GM23338 (cell line): ENCODE results near the gene MPL. TPM values are rescaled to one million over a fixed set of nuclear protein-coding genes. Genes with fewer than 3 reads are reported as not detected.
A peak's percentile ranks its signal among the peaks of the same experiment; 100 is the strongest.

ENCODE experiments used
- ATAC-seq: fragments of 200-7000 bp; cut with Tn5 transposase; 3 replicates; pipeline ENCODE4 v1.9.1; 2020
- DNase-seq: peaks from one replicate; pipeline ENCODE4 v3.0.0-alpha.2; 2015; ENCODE audit warnings: low spot score
- H2AFZ ChIP-seq: fragments of 200-600 bp; sonication (generic); 2 replicates; pipeline ENCODE4 v1.8.0; 2016; ENCODE audit warnings: antibody characterized with exemption, mild to moderate bottlenecking, moderate library complexity
- H3F3A ChIP-seq: fragments of 200-600 bp; sonication (generic); replicated peaks from 2 replicates; pipeline ENCODE4 v1.8.0; 2017; ENCODE audit warnings: antibody characterized with exemption, mixed run types, low read depth
- H3K27ac ChIP-seq: fragments of 200-600 bp; sonication (generic); 2 replicates; pipeline ENCODE4 v1.6.1; 2016; ENCODE audit warnings: low read depth
- H3K27me3 ChIP-seq: fragments of 200-600 bp; sonication (generic); 2 replicates; pipeline ENCODE4 v1.8.0; 2016; ENCODE audit warnings: mild to moderate bottlenecking, mixed run types, moderate library complexity; ENCODE audit not compliant: insufficient read depth
- H3K36me3 ChIP-seq: fragments of 200-600 bp; sonication (generic); 2 replicates; pipeline ENCODE4 v1.8.0; 2016; ENCODE audit warnings: mild to moderate bottlenecking; ENCODE audit not compliant: insufficient read depth
- H3K4me1 ChIP-seq: fragments of 200-600 bp; sonication (generic); 2 replicates; pipeline ENCODE4 v1.8.0; 2016; ENCODE audit warnings: mild to moderate bottlenecking, moderate library complexity; ENCODE audit not compliant: insufficient read depth
- H3K4me2 ChIP-seq: fragments of 200-600 bp; sonication (generic); 2 replicates; pipeline ENCODE4 v1.7.1; 2017; ENCODE audit warnings: mixed run types
- H3K4me3 ChIP-seq: fragments of 200-600 bp; sonication (generic); 2 replicates; pipeline ENCODE4 v1.6.1; 2016; ENCODE audit warnings: mixed run types
- H3K79me2 ChIP-seq: fragments of 200-600 bp; sonication (generic); replicated peaks from 2 replicates; pipeline ENCODE4 v1.8.0; 2017; ENCODE audit warnings: mild to moderate bottlenecking; ENCODE audit not compliant: insufficient read depth
- H3K9me2 ChIP-seq: fragments of 200-600 bp; sonication (generic); 2 replicates; pipeline ENCODE4 v1.8.0; 2017; ENCODE audit not compliant: insufficient read depth
- H4K20me1 ChIP-seq: fragments of 200-600 bp; sonication (generic); replicated peaks from 2 replicates; pipeline ENCODE4 v1.8.0; 2017; ENCODE audit warnings: mild to moderate bottlenecking; ENCODE audit not compliant: insufficient read depth
- H3K27ac Mint-ChIP-seq: 2 replicates; pipeline ENCODE4 v1.8.0; 2020; ENCODE audit warnings: inconsistent platforms, mild to moderate bottlenecking, moderate library complexity, mixed read lengths
- H3K27me3 Mint-ChIP-seq: 3 replicates; pipeline ENCODE4 v1.8.0; 2022; ENCODE audit warnings: low read depth, mild to moderate bottlenecking, moderate library complexity, mixed read lengths, inconsistent platforms; ENCODE audit not compliant: insufficient read depth, poor library complexity
- H3K36me3 Mint-ChIP-seq: 3 replicates; pipeline ENCODE4 v1.8.0; 2021; ENCODE audit warnings: low read depth, mild to moderate bottlenecking, inconsistent platforms, moderate library complexity, mixed read lengths
- H3K4me1 Mint-ChIP-seq: 3 replicates; pipeline ENCODE4 v1.8.0; 2020; ENCODE audit warnings: mild to moderate bottlenecking, inconsistent platforms, mixed read lengths
- H3K4me3 Mint-ChIP-seq: 3 replicates; pipeline ENCODE4 v1.8.0; 2021; ENCODE audit warnings: moderate library complexity, mild to moderate bottlenecking, inconsistent platforms, mixed read lengths
- H3K9me3 Mint-ChIP-seq: 3 replicates; pipeline ENCODE4 v1.8.0; 2020; ENCODE audit warnings: moderate library complexity, mild to moderate bottlenecking, inconsistent platforms, mixed read lengths
- CREB1 ChIP-seq: fragments of 250-450 bp; sonication (Bioruptor Pico); IDR thresholded peaks from 2 replicates; pipeline ENCODE4 v1.5.0; 2020; ENCODE audit warnings: low read depth, mild to moderate bottlenecking, moderate library complexity
- CTCF ChIP-seq, 2 experiments: fragments of 200-600 bp in 1 of 2; sonication (generic) in 1 of 2; conservative IDR thresholded peaks; 2 replicates each; pipeline versions ENCODE4 v1.5.1 to v1.6.1; 2016 to 2017; ENCODE audit warnings: antibody characterized with exemption in 2 of 2, low read depth in 2 of 2, mild to moderate bottlenecking in 2 of 2, moderate library complexity in 1 of 2
- EZH2 ChIP-seq: fragments of 200-600 bp; sonication (generic); IDR thresholded peaks from one replicate; pipeline ENCODE4 v1.8.0; 2017; ENCODE audit warnings: antibody characterized with exemption, mild to moderate bottlenecking, low read depth; ENCODE audit not compliant: unreplicated experiment
- JUNB ChIP-seq: IDR thresholded peaks from one replicate; pipeline ENCODE4 v1.6.1; 2016; ENCODE audit warnings: antibody characterized with exemption; ENCODE audit not compliant: unreplicated experiment
- NANOG ChIP-seq: IDR thresholded peaks from 2 replicates; pipeline ENCODE4 v1.6.1; 2016; ENCODE audit warnings: antibody characterized with exemption, borderline replicate concordance
- POLR2AphosphoS5 ChIP-seq: IDR thresholded peaks from 2 replicates; pipeline ENCODE4 v1.6.1; 2016; ENCODE audit warnings: antibody characterized with exemption, low read depth
- STAT1 ChIP-seq: IDR thresholded peaks from one replicate; pipeline ENCODE4 v1.6.1; 2016; ENCODE audit warnings: antibody characterized with exemption; ENCODE audit not compliant: unreplicated experiment
- ZNF114 ChIP-seq: fragments of 250-450 bp; sonication (Bioruptor Pico); IDR thresholded peaks from 2 replicates; pipeline ENCODE4 v1.5.0; 2020; ENCODE audit warnings: mild to moderate bottlenecking, moderate library complexity
- ZNF331 ChIP-seq: fragments of 250-450 bp; sonication (Bioruptor Pico); IDR thresholded peaks from 2 replicates; pipeline ENCODE4 v1.5.0; 2020; ENCODE audit warnings: low read depth, mild to moderate bottlenecking, moderate library complexity
- polyA plus RNA-seq: library from polyadenylated mRNA; unstranded; fragments of >200 nt; fragmentation: Nextera tagmentation; extraction: Ambion mirVana; gene quantifications from 2 replicates; pipeline ENCODE4 v1.2.1, GENCODE V29; 2016
- total RNA-seq: library from RNA; depleted of rRNA; stranded (reverse); fragments of >200 nt; shearing (Covaris generic); gene quantifications from 2 replicates; pipeline ENCODE4 v1.2.3, GENCODE V29; 2014
- TF ChIP-seq, protein P1 (sequence below): IDR thresholded peaks from 2 replicates; pipeline ENCODE4 v1.6.1; 2016; ENCODE audit warnings: antibody characterized with exemption

Gene MPL
- total and polyA plus RNA-seq, 2 experiments from 2014 or later = not detected

GRCh38 chr1:43366601-43367025 is 29.0 kb downstream of the MPL start (continued):
- TF ChIP-seq, protein P1, sequence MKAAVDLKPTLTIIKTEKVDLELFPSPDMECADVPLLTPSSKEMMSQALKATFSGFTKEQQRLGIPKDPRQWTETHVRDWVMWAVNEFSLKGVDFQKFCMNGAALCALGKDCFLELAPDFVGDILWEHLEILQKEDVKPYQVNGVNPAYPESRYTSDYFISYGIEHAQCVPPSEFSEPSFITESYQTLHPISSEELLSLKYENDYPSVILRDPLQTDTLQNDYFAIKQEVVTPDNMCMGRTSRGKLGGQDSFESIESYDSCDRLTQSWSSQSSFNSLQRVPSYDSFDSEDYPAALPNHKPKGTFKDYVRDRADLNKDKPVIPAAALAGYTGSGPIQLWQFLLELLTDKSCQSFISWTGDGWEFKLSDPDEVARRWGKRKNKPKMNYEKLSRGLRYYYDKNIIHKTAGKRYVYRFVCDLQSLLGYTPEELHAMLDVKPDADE = no peak
- TF ChIP-seq CREB1 (CRISPR knock-in tag) = no peak
- no peak for TF ChIP-seq NANOG

GRCh38 chr1:43367026-43367903 is 29.6 kb downstream of the MPL start:
- Histone ChIP-seq H3F3A (peaks cover 23% of the 10 kb centered on the region), H4K20me1 (peaks cover 11% of the 10 kb centered on the region), H3K79me2 (peaks cover 8% of the 10 kb centered on the region), H3K27me3 (no peaks in the 10 kb centered on the region), H3K36me3 (peaks cover 7% of the 10 kb centered on the region; the same call in 1 of the 2 replicates), H3K4me1 (peaks cover 19% of the 10 kb centered on the region), H3K9me2 (no peaks in the 10 kb centered on the region), H3K4me3 (peak overlapping the region; percentile 90), H3K27ac (peak overlapping the region; percentile 48; the same call in 1 of the 2 replicates), H3K4me2 (peak overlapping the region; percentile 94), H2AFZ (0 out of 2 replicates have a peak overlapping the region, but pooled peaks have one; percentile 56)
- peak overlapping the region; percentile 82 for H3K4me3 Mint-ChIP-seq
- no peaks in the 10 kb centered on the region; the same call in 2 of the 3 replicates for H3K9me3 Mint-ChIP-seq
- peaks cover 6% of the 10 kb centered on the region for H3K27me3 Mint-ChIP-seq
- ATAC-seq (peak; percentile 48), DNase-seq (peak; percentile 63)
- H3K4me1 Mint-ChIP-seq = peaks cover 21% of the 10 kb centered on the region
- H3K36me3 Mint-ChIP-seq = peaks cover 25% of the 10 kb centered on the region
- no peak for TF ChIP-seq EZH2
- no peak for TF ChIP-seq STAT1
- no peak overlapping the region for H3K27ac Mint-ChIP-seq

GRCh38 chr1:43367904-43368645 is 30.5 kb downstream of the MPL start, which contains the start of gene ELOVL1:
Gene ELOVL1 (minus strand): TSS chr1:43368011. CDS start chr1:43365609, 2,402 bp downstream.
- H3K4me1 Mint-ChIP-seq = peaks cover 21% of the 10 kb centered on the region

More at GRCh38 chr1:43367904-43368645, 30.5 kb downstream of the MPL start, which contains the start of gene ELOVL1:
- Histone ChIP-seq H2AFZ (peak within 1 kb of the TSS; percentile 76; the same call in 1 of the 2 replicates), H3K27ac (peak within 1 kb of the TSS; percentile 94), H3K9me2 (no peaks in the 10 kb centered on the region), H3F3A (peaks cover 15% of the 10 kb centered on the region), H4K20me1 (peaks cover 4% of the 10 kb centered on the region; the same call in 1 of the 2 replicates), H3K4me2 (peak within 1 kb of the TSS; percentile 94), H3K4me1 (peaks cover 19% of the 10 kb centered on the region), H3K27me3 (no peaks in the 10 kb centered on the region), H3K4me3 (peak within 1 kb of the TSS; percentile 90), H3K36me3 (0 out of 2 replicates have a peak, but pooled peaks cover 3% of the 10 kb centered on the region), H3K79me2 (peaks cover 7% of the 10 kb centered on the region)
- H3K4me3 Mint-ChIP-seq = peak within 1 kb of the TSS; percentile 82
- H3K36me3 Mint-ChIP-seq = peaks cover 17% of the 10 kb centered on the region
- ATAC-seq (peak; percentile 70), DNase-seq (peak; percentile 91)
- peaks cover 6% of the 10 kb centered on the region for H3K27me3 Mint-ChIP-seq
- TF ChIP-seq CREB1 (CRISPR knock-in tag) (0 out of 2 replicates have a peak, but pooled peaks have one; percentile 13), ZNF331 (CRISPR knock-in tag) (no peak), ZNF114 (CRISPR knock-in tag) (no peak), CTCF (conservative IDR thresholded peaks at IDR 0.05; ENCODE audit: low read depth in 2 of 2) (peak in 1 of 2 experiments; percentile 23; a peak in 3 of 4 replicates), POLR2AphosphoS5 (peak; percentile 90), JUNB (no peak)
- H3K27ac Mint-ChIP-seq = peak within 1 kb of the TSS; percentile 92
- no peaks in the 10 kb centered on the region; the same call in 2 of the 3 replicates for H3K9me3 Mint-ChIP-seq
